ENCODE results near the gene CDK18.

GRCh38 chr1:205526431-205526830, 22.0 kb downstream of the CDK18 start:
- TF ChIP-seq, protein P1, sequence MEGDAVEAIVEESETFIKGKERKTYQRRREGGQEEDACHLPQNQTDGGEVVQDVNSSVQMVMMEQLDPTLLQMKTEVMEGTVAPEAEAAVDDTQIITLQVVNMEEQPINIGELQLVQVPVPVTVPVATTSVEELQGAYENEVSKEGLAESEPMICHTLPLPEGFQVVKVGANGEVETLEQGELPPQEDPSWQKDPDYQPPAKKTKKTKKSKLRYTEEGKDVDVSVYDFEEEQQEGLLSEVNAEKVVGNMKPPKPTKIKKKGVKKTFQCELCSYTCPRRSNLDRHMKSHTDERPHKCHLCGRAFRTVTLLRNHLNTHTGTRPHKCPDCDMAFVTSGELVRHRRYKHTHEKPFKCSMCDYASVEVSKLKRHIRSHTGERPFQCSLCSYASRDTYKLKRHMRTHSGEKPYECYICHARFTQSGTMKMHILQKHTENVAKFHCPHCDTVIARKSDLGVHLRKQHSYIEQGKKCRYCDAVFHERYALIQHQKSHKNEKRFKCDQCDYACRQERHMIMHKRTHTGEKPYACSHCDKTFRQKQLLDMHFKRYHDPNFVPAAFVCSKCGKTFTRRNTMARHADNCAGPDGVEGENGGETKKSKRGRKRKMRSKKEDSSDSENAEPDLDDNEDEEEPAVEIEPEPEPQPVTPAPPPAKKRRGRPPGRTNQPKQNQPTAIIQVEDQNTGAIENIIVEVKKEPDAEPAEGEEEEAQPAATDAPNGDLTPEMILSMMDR (IDR thresholded peaks at IDR 0.05): no peak
- no peak for TF ChIP-seq EP300 (IDR thresholded peaks at IDR 0.05)
- TF ChIP-seq POLR2A (IDR thresholded peaks at IDR 0.05): no peak

Measured in upper lobe of left lung (tissue), 4 donors.